GM21576 (cell line): Measurements from ENCODE around the gene SPARCL1.
"Not testable (repeated sequence)": the region's sequence is repeated elsewhere in the genome, so short reads cannot be mapped to it uniquely, and the experiment has no call there.

ENCODE experiments used
- ATAC-seq: cut with Tn5 transposase; IDR thresholded peaks from one replicate; pipeline ENCODE4 v1.9.1; 2021; ENCODE audit warnings: mild to moderate bottlenecking, moderate library complexity; ENCODE audit not compliant: unreplicated experiment

SPARCL1 gene, protein sequence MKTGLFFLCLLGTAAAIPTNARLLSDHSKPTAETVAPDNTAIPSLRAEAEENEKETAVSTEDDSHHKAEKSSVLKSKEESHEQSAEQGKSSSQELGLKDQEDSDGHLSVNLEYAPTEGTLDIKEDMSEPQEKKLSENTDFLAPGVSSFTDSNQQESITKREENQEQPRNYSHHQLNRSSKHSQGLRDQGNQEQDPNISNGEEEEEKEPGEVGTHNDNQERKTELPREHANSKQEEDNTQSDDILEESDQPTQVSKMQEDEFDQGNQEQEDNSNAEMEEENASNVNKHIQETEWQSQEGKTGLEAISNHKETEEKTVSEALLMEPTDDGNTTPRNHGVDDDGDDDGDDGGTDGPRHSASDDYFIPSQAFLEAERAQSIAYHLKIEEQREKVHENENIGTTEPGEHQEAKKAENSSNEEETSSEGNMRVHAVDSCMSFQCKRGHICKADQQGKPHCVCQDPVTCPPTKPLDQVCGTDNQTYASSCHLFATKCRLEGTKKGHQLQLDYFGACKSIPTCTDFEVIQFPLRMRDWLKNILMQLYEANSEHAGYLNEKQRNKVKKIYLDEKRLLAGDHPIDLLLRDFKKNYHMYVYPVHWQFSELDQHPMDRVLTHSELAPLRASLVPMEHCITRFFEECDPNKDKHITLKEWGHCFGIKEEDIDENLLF

DNA sequence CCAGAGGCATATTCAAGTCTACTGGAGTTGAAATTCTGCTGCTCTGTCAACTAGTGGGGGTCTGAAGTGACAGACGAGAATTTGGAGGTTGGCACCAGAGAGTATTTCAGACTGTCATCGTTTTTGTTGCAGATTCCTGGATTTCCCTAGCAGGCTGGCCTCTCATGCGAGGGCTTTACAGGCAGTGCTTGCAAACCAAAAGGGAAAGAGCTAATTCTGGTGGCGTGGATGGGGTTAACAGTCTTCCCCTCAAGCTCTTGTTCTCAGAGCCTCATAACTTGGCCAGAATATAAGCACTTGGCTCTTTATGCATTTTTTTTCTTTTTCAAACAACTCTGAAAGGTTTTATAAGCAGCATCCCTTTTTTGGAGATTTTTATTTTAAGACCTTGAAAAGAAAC is at the start of gene SPARCL1:
Gene SPARCL1, minus strand, starts transcription at position 190 of the 400 bp plus-strand sequence. CDS start 29,802 bp downstream, outside the sequence.
- ATAC-seq = no peak

- no peak for ATAC-seq
Observed at GRCh38 chr4:87575983-87576382, 46.8 kb upstream of the SPARCL1 start.

DNA sequence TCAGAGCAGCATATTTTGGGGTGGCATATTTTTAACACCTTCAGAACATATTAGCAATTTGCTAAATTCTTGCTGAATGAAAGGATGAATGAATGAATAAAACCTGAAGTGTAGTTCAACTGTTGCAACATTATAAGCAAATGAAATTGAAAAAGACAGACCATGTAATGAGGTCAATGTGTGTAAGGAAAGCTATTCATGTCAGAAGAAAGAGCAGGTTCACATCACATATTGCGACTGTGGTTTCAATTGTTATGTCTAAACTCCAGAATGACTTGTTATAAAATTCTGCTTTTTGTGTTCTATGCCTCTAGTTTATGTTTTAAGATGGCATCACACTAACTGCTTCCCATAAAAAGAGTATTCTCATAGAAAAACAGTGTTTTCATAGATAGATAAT is 46.2 kb upstream of the SPARCL1 start:
- ATAC-seq = no peak

DNA sequence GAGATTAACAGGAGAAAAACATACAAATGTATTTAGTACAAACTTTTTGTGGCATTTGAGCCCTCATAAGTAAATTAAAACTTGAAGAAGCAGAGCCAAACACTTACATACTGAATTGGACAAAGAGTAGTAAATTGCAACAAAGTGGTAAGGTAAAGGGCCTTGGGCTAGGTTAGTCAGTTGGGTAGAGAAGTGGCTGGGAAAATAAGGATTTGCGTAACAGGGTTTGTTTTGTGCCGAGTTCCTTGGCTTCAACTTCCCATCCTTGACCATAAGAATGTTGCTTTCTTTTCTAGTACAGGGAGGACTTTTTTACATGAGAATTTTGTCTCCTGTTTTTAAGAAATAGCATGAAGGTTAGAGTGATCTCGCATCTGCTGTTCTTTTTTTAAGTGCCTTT is 45.8 kb upstream of the SPARCL1 start:
- no peak for ATAC-seq

DNA sequence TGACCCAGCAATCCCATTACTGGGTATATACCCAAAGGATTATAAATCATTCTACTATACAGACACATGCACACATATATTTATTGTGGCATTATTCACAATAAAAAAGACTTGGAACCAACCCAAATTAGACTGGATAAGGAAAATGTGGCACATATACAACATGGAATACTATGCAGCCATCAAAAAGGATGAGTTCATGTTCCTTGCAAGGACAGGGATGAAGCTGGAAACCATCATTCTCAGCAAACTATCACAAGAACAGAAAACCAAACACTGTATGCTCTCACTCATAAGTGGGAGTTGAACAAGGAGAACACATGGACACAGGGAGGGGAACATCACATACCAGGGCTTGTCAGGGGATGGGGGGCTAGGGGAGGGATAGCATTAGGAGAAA is 45.2 kb upstream of the SPARCL1 start:
- not testable (repeated sequence) for ATAC-seq

GRCh38 chr4:87570290-87570805 is 41.2 kb upstream of the SPARCL1 start:
- no peak for ATAC-seq

- no peak for ATAC-seq
Observed at GRCh38 chr4:87567191-87567590, 38.0 kb upstream of the SPARCL1 start.

- ATAC-seq = no peak
Observed at GRCh38 chr4:87566276-87566675, 37.1 kb upstream of the SPARCL1 start.

GRCh38 chr4:87565746-87566145 is 36.6 kb upstream of the SPARCL1 start:
- no peak for ATAC-seq

DNA sequence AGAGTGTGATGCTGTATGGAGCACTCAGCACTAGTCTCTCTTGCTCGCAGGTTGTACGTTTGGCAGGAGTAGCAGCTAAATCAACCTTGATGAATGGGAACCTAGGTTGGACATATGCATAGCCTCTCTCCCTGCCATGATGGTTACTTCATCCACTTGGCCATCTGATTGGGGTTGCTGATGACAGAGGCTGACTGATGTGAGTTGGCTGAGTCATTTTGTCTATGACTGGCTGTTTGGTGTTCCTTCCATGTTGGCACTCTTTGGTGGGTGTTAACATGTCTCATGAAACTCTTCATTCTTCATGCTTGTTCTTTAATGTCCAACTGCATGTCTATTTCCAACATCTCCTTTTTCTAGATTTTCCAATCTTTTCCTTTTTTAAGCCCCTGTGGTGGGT is 31.6 kb upstream of the SPARCL1 start:
- no peak for ATAC-seq

DNA sequence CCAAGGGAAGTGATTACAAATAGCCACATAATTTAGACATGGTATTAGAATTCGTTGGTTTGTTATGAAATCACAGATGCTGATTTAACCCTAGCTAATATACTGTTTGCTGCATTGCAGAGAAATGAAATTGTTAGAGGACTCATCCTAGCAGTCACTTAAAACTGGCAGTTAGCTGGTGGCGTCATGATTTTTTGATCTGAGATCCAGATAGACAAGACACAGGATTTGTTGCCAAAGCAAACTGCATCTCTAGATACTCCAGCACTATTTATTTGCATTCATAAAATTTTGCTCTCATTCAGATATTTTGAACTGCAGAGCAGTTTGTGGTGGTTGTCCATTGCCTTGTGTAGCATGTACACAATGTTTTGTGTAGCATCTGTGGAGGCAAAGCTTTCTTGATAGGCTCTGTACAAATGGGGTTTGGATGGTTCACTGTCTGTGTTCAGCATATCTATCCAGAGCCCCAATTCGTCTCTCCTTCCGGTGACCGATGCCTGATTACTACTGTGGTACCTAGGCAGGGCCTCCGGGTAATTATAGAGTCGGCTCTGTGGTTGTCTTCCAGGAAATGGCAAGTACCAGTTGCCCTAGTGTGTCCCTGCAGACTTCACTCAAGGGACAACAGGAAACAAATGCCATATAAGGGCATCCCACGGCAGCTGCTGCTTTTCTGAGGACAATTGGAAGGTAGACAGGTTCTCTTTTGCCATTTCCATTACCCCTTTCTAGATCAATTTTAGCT is 30.1 kb upstream of the SPARCL1 start:
- ATAC-seq = peak; percentile 100

DNA sequence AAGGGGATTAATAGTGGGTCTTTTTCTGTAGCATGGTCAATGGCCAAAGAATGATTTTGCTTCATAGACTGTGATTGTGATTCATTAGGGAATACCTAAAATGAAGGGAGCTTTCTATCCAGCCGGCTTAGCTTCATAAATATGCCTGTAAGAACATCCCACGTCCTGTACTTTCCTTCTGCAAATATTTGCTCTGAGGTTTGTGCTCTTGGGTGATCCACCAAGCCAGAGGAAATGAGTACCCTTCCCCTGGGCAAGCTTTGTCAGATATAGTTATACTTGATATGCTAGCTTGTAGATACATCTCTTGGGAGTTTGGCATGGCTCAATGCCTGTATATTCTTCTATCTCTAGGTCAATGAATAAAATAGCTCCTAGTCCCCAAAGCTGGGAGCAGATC is 28.2 kb upstream of the SPARCL1 start:
- no peak for ATAC-seq

- no peak for ATAC-seq
Observed at GRCh38 chr4:87555773-87556619, 26.8 kb upstream of the SPARCL1 start.

DNA sequence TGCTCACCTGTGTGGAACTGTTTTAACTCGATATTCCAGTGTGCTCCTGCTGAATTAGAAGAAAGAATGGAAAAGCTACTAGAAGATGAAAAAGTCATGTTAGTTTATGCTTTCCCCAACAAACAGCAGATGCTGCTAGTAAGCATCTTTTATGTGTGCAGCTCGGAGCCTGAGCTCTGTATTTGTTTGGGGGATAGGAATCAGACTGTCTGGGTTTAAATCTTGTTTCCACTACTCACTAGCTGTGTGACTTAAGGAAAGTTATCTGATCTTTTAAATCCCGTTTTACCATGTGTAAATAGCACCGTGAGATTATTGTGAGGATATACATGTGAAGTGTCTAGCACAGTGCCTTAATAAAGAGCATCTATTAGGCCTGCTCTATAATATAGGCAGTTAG is 24.0 kb upstream of the SPARCL1 start:
- no peak for ATAC-seq

- no peak for ATAC-seq
Observed at GRCh38 chr4:87551361-87551760, 22.2 kb upstream of the SPARCL1 start.

- no peak for ATAC-seq
Observed at GRCh38 chr4:87547016-87547708, 18.0 kb upstream of the SPARCL1 start.

- no peak for ATAC-seq
Observed at GRCh38 chr4:87545052-87545451, 15.9 kb upstream of the SPARCL1 start.

- no peak for ATAC-seq
Observed at GRCh38 chr4:87543835-87544461, 14.8 kb upstream of the SPARCL1 start.

DNA sequence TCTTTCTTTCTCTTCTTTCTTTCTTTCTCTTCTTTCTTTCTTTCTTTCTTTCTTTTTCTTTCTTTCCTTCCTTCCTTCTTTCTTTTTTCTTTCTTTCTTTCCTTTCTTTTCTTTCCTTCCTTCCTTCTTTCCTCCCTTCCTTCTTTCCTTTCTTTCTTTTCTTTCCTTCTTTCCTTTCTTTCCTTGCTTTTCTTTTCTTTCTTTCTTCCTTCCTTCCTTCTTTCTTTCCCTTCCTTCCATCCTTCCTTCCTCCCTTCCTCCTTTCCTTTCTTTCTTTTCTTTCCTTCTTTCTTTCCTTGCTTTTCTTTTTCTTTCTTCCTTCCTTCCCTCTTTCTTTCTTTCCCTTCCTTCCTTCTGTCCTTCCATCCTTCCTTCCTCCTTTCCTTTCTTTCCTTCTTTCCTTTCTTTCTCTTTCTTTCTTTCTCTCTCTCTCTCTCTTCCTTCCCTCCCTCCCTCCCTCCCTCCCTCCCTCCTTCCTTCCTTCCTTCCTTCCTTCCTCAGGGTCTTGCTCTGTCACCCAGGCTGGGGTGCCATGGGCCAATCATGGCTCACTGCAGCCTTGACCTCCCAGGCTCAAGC is 13.6 kb upstream of the SPARCL1 start:
- ATAC-seq = no peak
